Adipose tissue (tissue), 3 donors: ENCODE measurements around the gene MAN2B2. TPM values are rescaled to one million over a fixed set of nuclear protein-coding genes. Genes with fewer than 3 reads are reported as not detected.

ENCODE experiments used
- polyA plus RNA-seq, 3 donors: library from polyadenylated mRNA; stranded (reverse); fragments of 200-250 nt; gene quantifications; one replicate each; pipeline ENCODE4 v1.2.3, GENCODE V29; 2013
- donor health status: healthy with polysubstance abuse.
- donor health status: Bipolar disorder and iron deficiency.
- donor health status: healthy.

Gene MAN2B2
- polyA plus RNA-seq, 3 donors = 8.7 to 14.9 (median 13.0) TPM

Other genes starting within 250 kb of the MAN2B2 start
- gene PPP2R2C, start 102.6 kb upstream of the MAN2B2 start, polyA plus RNA-seq = under 1 TPM; 0.09 to 0.34 (median 0.32) TPM
- gene MRFAP1, start 65.5 kb downstream of the MAN2B2 start, polyA plus RNA-seq = 100 to 1,000 TPM; 132 to 387 (median 251) TPM
- gene S100P, start 118.7 kb downstream of the MAN2B2 start, polyA plus RNA-seq = 10 to 100 TPM in 2 of 3 donors, 1 to 10 TPM in 1; 1.2 to 77.3 (median 48.6) TPM
- gene MRFAP1L1, start 134.7 kb downstream of the MAN2B2 start, polyA plus RNA-seq = 10 to 100 TPM; 23.3 to 66.1 (median 34.0) TPM
- gene BLOC1S4, start 141.0 kb downstream of the MAN2B2 start, polyA plus RNA-seq = 10 to 100 TPM in 1 of 3 donors, 1 to 10 TPM in 2; 4.7 to 10.8 (median 7.9) TPM
- 1 to 10 TPM; 3.8 to 9.8 (median 6.7) TPM for gene KIAA0232, start 207.5 kb downstream of the MAN2B2 start, polyA plus RNA-seq